Lower leg skin (tissue), 4 donors: Measurements from ENCODE around the gene SAMD8. TPM values are rescaled to one million over a fixed set of nuclear protein-coding genes. Genes with fewer than 3 reads are reported as not detected.

ENCODE experiments used
- DNase-seq, 2 donors: peaks; one replicate each; pipeline ENCODE4 v3.0.0-alpha.2; 2019; ENCODE audit warnings: low spot score in 2 of 2
- H3K4me3 ChIP-seq: fragments of 200-600 bp; sonication (generic); 2 replicates; pipeline ENCODE4 v1.5.1; 2017; ENCODE audit warnings: mild to moderate bottlenecking, low read depth; ENCODE audit not compliant: poor library complexity, severe bottlenecking
- POLR2A ChIP-seq, 2 donors: fragments of 450-650 bp; IDR thresholded peaks; one replicate each; pipeline ENCODE4 v1.6.1; 2016 to 2017; ENCODE audit warnings: antibody characterized with exemption in 2 of 2, mild to moderate bottlenecking in 1 of 2, moderate library complexity in 1 of 2
- WGBS, 2 donors: methylation state at CpG; one replicate each; pipeline ENCODE4 v1.1.5; 2018; 5-methylcytosine and 5-hydroxymethylcytosine counted together
- intact Hi-C: fragments of 100-400 bp; cut with DNase I; formaldehyde crosslinking; loops from one replicate; pipeline ENCODE4 v1.15.0; 2023; ENCODE audit warnings: low total_unique reads
- total RNA-seq, 4 donors: library from RNA; depleted of rRNA; stranded (reverse); fragments of >200 nt; gene quantifications; one replicate each; pipeline ENCODE4 v1.1.0, GENCODE V29; 2016
- TF ChIP-seq, protein P1 (sequence below), 3 donors: fragments of 450-650 bp; IDR thresholded peaks; one replicate each; pipeline ENCODE4 v1.5.1; 2016; ENCODE audit warnings: antibody characterized with exemption in 3 of 3, mild to moderate bottlenecking in 3 of 3, moderate library complexity in 2 of 3

Gene SAMD8
- total RNA-seq, 4 donors from 2014 or later: 17.4 to 26.4 (median 23.2) TPM

DNA sequence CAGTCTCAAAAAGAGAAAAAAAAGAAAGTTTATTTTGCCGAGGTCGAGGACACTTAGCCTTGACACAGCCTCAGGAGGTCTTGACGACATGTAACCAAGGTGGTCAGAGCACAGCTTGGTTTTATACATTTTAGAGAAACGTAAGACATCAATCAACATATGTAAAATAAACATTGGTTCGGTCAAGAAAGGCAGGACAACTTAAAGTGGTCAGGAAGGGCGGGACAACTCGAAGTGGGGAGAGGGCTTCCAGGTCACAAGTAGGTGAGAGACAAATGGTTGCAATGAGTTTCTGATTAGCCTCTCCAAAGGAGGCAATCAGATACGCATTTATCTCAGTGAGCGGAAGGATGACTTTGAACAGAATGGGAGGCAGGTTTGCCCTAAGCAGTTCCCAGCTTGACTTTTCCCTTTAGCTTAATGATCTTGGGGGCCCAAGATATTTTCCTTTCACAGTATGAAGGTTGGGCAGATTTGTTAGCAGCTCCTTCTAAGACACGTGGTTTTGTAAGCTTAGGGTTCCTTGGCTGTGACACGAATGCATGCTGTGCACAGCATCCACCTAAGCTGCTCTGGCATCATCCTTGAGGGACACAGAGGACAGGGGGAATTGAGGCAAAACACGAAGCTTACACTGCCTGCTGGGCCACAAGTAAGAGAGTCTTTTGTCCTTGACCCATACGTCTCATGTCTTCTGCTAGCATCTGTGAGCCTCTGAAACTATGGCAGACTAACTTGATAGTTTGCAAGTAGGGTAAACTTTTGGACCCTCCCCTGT is 95.8 kb downstream of the SAMD8 start:
- intact Hi-C loops: no loop called here
- TF ChIP-seq, protein P1, sequence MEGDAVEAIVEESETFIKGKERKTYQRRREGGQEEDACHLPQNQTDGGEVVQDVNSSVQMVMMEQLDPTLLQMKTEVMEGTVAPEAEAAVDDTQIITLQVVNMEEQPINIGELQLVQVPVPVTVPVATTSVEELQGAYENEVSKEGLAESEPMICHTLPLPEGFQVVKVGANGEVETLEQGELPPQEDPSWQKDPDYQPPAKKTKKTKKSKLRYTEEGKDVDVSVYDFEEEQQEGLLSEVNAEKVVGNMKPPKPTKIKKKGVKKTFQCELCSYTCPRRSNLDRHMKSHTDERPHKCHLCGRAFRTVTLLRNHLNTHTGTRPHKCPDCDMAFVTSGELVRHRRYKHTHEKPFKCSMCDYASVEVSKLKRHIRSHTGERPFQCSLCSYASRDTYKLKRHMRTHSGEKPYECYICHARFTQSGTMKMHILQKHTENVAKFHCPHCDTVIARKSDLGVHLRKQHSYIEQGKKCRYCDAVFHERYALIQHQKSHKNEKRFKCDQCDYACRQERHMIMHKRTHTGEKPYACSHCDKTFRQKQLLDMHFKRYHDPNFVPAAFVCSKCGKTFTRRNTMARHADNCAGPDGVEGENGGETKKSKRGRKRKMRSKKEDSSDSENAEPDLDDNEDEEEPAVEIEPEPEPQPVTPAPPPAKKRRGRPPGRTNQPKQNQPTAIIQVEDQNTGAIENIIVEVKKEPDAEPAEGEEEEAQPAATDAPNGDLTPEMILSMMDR (IDR thresholded peaks at IDR 0.05): no peak
- TF ChIP-seq POLR2A (IDR thresholded peaks at IDR 0.05): no peak
- no peak for DNase-seq
- WGBS, 2 donors: 61 to 79% methylated on average over 13 of the region's 13 CpGs
- H3K4me3 ChIP-seq: no peak overlapping the region

DNA sequence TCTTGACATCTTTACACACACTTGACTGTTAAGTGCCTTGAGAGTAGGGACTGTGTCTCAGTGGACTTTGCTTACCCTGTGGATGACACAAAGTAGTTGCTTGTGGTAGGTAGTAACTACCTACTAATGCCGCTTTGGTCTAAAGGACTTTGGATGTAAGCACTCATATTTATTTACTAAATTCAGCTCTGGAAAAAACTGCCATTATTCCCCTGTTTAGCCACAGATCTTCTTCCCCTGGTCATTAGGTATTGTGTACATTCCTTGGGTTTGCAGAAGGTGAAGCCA is 96.3 kb downstream of the SAMD8 start:
- intact Hi-C loops: no loop called here
- DNase-seq: no peak
- no peak overlapping the region for H3K4me3 ChIP-seq
- WGBS, 2 donors: 57 to 64% methylated on average over 1 of the region's 1 CpG
- no peak for TF ChIP-seq POLR2A (IDR thresholded peaks at IDR 0.05)
- TF ChIP-seq, protein P1 (IDR thresholded peaks at IDR 0.05): no peak

DNA sequence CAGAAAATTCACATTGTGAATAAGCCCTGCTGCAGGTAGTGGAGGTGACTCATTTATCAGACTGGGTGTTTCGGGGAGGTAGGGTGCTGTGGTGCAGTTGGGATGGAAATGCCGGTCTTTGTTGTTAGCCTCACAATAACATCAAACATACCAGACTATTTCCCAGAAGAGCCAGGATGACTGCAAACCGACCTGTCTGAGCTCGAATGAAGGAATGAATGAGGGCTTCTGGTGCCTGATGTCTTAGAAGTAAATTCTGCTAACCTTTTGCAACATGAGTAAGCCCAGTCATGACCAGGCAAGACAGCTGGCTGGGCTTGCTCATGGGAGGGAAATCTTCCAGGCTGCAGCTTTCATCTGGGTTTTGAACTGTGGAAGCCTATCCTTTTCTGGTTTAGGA is 96.7 kb downstream of the SAMD8 start:
- peak; percentile 48 to 81 for DNase-seq
- H3K4me3 ChIP-seq: no peak overlapping the region
- TF ChIP-seq, protein P1 (IDR thresholded peaks at IDR 0.05): no peak
- no peak for TF ChIP-seq POLR2A (IDR thresholded peaks at IDR 0.05)
- WGBS, 2 donors: 43 to 46% methylated on average over 4 of the region's 4 CpGs
- intact Hi-C loops: no loop called here

DNA sequence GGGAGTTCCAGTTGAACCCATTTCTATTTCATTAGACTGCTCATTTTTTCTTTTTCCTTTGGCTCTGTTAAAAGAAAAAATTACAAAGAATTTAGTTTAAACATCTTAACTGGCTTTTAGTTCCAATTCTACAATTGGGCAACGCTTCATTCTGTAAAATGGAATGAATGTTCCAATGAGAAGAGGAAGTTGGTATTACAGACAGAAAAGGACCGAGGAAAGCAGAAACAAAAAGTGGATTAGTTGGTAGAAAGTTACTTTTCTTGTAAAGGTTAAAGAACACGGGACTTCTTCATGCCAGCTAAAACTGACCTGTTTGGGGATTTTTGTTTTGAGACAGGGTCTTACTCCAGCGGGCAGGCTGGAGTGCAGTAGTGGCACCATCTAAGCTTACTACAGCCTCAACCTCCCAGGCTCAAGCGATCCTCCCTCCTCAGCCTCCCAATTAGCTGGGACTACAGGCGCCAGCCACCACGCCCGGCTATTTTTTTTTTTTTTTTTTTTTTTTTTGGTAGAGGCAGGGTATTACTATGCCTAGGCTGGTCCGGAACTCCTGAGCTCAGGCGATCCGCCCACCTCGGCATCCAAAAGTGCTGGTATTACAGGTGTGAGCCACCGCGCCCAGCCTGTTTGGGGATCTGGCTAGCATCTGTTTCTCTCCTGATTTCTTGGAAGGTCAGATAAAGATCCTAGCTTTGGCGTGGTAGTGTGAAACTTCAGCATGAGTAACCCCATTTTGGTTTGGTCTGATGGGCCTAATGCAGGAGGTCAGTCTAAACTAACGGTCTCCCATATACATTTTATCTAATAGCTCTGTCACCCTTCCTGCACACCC is 97.8 kb downstream of the SAMD8 start:
- TF ChIP-seq, protein P1 (IDR thresholded peaks at IDR 0.05): no peak
- no peak for TF ChIP-seq POLR2A (IDR thresholded peaks at IDR 0.05)
- H3K4me3 ChIP-seq: no peak overlapping the region
- intact Hi-C loops: no loop called here
- peak in 1 of 2 donors; percentile 87 for DNase-seq
- 57 to 63% methylated on average over 16 of the region's 16 CpGs for WGBS, 2 donors

DNA sequence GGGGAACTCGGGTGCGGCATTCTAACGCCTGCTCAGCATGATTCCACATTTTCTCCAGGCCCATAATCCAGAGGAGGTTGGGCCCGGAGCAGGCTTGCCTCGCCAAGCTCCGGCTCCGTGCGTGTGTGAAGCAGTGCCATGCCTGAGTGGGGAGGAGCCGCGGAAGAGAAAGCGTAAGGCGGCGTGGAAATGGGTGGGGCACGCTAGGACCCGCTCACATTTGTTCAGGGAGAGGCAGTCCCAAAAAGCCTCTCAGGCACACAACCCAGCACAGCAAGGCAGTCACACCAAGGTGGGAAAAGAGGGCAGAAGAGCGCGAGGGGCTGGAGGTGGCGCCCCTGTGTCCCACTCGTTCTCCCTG is 98.4 kb downstream of the SAMD8 start:
- H3K4me3 ChIP-seq: peak overlapping the region; percentile 49
- peak; percentile 85 to 97 for DNase-seq
- intact Hi-C loops: no loop called here
- 0 to 1% methylated on average over 17 to 19 of the region's 19 CpGs for WGBS, 2 donors
- TF ChIP-seq, protein P1 (IDR thresholded peaks at IDR 0.05): no peak
- TF ChIP-seq POLR2A (IDR thresholded peaks at IDR 0.05): no peak
